HG02870 (cell line): Measurements from ENCODE around the gene CAPN2.
"Not testable (repeated sequence)": the region's sequence is repeated elsewhere in the genome, so short reads cannot be mapped to it uniquely, and the experiment has no call there.

Experiments
- ATAC-seq: cut with Tn5 transposase; IDR thresholded peaks from one replicate; pipeline ENCODE4 v1.9.1; 2021; ENCODE audit warnings: mild to moderate bottlenecking, moderate library complexity; ENCODE audit not compliant: unreplicated experiment

The CAPN2 gene

DNA sequence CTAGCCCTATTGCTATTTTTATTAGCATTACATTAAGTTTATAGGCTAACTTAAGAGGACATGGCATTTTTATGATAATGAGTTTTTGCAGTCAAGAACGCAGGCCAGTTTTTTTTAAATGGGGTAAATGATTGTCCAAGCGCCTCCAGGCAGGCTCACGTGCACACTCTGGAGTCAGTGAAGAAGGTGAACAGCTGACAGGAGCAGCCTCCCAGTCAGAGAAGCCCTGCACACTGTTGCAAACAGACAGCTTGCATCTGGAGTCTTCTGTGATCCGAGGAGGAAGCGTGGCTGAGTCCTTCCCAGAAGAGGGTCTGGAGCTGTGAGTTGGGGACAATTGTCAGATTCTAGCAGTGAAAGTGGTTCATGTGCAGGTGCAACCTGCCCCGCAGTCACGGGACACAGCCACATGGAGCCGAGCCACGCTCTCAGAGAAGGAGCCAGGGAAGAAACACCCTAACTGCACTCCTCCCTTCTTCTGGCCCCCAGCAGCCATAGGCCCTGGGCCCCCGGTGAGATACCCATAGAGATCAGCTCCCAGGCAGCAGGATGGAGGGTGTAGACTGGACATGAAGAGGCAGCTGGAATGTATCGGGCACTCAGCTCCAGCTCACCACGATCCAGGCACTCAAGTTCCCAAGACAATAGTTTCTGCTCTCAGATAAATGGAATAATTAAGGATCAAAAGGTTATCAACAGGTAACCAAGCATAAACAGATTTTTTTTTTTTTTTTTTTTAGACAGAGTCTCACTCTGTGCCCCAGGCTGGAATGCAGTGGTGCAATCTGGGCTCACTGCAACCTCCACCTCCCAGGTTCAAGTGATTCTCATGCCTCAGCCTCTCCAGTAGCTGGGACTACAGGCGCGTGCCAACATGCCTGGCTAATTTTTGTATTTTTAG, 26.4 kb downstream of the CAPN2 start:
- no peak for ATAC-seq

DNA sequence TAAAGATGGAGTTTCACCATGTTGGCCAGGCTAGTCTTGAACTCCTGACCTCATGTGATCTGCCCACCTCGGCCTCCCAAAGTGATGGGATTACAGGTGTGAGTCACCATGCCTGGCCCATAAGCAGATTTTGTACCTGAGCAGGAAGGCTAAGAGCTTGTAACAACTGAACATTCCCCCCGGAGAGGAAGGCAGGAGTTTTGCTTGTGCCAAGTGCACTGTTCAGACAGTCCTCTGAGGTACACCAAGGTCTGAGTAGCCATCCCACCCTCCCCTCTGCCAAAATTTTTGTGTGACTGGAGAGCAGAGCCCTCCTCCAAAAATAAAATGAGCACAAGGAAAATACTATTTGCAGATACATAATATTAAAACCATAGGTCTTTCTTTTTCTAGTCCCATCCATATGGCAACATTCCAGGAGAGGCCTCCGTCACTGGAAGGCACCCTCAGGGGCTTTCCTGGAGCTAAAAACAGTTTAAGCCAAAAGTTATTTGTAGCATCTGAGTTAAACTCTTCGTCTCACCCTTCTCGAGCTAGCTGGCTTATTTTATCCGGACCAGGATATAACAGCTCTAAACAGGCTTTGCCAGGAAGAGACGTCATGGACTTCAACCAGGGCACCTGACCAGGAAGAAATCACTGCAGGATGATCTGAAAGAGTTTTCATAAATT, 27.2 kb downstream of the CAPN2 start:
- ATAC-seq, result no peak

- not testable (repeated sequence) for ATAC-seq
These were observed 27.8 kb downstream of the CAPN2 start for GRCh38 chr1:223740038-223740736.

DNA sequence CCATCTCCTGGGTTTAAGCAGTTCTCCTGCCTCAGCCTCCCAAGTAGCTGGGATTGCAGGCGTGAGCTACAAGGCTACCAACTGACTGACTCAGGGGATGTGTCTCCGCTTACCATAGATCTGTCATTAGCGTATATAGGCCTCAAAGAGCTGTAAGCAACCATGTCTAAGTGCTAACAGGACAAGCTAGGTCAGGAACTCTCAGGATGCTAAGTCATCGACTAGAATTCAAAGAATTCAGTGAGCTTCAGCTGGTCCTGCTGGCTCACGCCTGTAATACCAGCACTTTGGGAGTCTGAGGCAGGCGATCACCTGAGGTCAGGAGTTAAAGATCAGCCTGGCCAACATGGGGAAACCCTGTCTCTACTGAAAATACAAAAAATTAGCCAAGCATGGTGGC, 29.5 kb downstream of the CAPN2 start:
- no peak for ATAC-seq

GRCh38 chr1:223742856-223743517, 30.6 kb downstream of the CAPN2 start:
- no peak for ATAC-seq

GRCh38 chr1:223745731-223746130, 33.4 kb downstream of the CAPN2 start:
- no peak for ATAC-seq

DNA sequence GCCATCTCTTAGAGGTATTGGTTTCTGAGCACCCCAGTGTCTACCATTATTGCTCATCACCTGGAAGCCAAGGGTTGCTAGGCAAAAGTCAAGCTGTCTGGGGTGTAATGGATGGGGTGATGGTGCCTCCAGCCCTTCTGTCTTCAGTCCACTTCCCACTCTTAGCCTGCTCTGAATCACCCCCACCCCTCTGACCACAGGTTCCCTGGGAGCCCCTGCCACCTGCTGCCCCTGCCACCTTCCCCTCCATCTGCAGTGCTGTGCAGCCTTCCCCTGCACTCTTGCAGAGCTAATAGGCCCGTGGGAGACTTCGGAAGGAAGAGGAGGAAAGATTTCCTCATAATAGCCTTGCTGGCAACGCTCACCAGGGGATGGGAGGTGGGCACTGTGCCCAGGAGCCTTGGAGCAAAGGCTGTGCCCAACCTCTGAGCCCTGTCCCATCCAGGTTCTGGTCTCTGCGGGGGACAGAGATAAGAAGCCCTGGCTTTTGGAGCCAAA, 35.5 kb downstream of the CAPN2 start:
- no peak for ATAC-seq

GRCh38 chr1:223748405-223748772, 36.0 kb downstream of the CAPN2 start:
- peak; percentile 84 for ATAC-seq

DNA sequence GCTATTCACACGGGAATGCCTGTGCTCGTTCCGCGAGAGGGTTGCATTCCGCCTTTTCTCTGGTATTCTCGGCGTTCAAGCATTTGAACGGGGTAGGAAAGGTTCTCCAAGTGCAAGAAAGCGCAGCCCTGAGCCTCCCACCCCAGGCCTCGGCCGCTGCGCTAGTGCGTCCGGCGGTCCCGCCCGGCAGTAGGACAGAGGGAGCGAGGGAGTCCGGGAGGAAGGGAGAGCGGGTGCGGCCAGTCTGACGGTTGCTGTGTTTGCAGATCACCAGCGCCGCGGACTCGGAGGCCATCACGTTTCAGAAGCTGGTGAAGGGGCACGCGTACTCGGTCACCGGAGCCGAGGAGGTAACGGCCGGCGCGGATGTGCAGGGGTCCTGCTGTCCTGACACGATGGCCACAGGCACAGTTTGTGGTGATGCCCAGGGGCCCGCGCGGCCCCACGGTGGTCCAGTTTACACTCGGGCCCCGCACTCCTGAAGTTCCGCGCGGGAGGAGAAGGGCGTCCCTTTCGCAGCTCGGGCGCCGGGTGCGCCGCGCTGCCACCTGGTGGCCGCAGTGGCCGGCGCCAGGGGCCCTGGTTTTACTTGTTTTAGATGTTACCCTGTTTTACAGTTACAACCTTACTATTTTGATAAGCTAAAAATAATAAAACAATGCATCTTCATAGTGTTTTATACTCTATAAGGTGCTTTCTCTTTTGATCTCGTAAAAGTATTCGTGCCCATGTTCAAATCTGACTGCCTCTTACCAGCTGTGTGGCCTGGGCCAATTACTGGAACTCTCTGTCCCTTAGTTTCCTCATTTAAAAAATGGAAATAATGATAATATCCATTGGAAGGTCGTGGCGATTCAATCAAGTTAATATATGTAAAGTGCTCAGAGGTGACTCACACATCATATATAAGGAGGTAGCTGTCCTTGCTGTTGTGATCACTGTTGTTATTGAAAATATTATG, 36.7 kb downstream of the CAPN2 start:
- peak; percentile 45 for ATAC-seq

GRCh38 chr1:223750730-223751570, 38.6 kb downstream of the CAPN2 start:
- ATAC-seq, result no peak

GRCh38 chr1:223751696-223752095, 39.4 kb downstream of the CAPN2 start:
- ATAC-seq, result no peak

- no peak for ATAC-seq
These were observed 40.6 kb downstream of the CAPN2 start for GRCh38 chr1:223752721-223753515.

DNA sequence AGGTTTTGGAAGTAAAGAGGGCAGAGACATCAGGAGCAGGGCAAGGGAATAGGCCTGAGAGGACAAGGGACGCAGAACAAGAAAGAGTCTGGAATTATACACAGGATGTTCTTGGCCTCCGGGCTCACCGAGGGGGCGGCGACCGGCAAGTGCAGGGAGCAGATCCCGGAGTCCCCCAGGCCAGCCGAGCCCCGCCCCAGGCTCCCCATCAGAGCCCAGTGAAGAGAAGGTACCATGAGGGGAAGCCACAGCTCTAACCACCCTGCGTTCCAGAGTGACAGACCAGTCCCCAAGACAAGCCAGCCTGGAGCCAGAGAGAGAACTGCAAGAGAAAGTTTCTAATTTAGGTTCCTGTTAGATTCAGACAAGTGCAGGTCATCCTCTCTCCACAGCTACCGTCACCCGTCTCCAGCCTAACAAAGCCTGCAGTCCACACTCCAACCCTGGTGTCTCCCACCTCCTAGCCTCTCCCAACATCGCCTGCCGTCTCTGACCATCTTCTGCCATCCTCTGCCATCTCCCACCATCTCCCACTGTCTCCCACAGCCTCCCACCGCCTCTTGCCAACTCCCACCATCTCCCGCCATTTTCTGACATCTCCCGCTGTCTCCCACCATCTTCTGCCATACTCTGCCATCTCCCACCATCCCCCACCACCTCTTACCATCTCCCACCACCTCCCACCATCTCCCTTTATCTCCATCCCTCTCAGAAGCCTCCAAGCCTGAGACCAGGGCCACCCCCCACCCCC, 42.5 kb downstream of the CAPN2 start:
- ATAC-seq, result no peak

GRCh38 chr1:223755432-223755792, 43.1 kb downstream of the CAPN2 start:
- no peak for ATAC-seq

DNA sequence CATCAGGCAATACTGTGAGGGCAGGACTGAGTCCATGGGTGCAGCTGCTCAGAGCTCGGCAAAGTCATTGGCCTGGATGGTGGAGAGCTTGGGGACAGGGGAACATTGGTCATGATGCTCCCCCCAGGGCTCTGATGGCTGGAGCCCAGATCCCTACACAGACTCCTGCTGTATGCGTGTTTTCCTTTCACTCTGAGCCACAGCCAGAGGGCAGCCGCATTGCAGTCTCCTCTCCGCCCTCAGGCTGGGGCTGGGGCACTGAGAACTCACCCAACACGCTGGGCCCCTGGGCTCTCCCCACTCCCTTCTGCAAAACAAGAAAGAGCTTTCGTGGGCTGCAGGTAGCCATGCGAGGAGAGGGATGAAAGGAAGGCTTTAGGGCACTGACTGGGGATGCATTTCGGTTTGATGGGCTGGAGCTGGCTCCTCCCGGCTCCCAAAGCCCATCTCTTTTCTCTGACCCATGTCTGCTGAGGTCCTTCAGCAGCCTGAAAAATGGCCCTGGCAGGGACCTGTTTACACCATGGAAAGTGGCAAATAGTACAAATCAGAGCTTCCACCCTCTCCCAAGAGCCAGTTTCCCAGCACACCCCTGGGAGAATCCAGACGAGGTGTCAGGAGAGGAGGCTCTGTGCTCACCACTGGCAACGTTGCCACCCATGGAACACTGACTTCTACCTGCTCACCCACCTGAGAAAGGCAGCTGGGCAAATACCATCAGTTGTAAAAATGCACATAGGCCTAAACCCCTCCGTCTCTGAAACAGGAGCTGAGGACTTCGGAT, 43.8 kb downstream of the CAPN2 start:
- no peak for ATAC-seq

GRCh38 chr1:223756806-223757700, 44.7 kb downstream of the CAPN2 start:
- no peak for ATAC-seq
